HEK293 (cell line): ENCODE measurements around the gene NBPF3.
A peak's percentile ranks its signal among the peaks of the same experiment; 100 is the strongest.

ENCODE experiments used
- CTCF ChIA-PET: fragments of 350-600 bp; formaldehyde crosslinking; extraction: SDS; loops from one replicate; lab custom pipeline; 2021; ENCODE audit warnings: antibody characterized with exemption; lab: Yijun Ruan, JAX
- POLR2A ChIA-PET: fragments of 300-600 bp; formaldehyde crosslinking; extraction: SDS; loops from one replicate; lab custom pipeline; 2020; ENCODE audit warnings: antibody characterized with exemption, inconsistent platforms; lab: Yijun Ruan, JAX
- H3K27ac ChIP-seq: fragments of 200-500 bp; sonication (Bioruptor generic); 2 replicates; pipeline ENCODE4 v1.5.1; 2014; ENCODE audit warnings: low read depth, low read length, control low read depth, inconsistent platforms; ENCODE audit errors: extremely low read depth
- H3K36me3 ChIP-seq, 2 experiments: fragments of 200-500 bp in 1 of 2; sonication (Bioruptor generic) in 1 of 2; 1 replicate in 1 of 2; 2 replicates in 1 of 2; pipeline ENCODE4 v1.5.1; 2014 to 2017; ENCODE audit warnings: inconsistent platforms in 2 of 2, low read length in 2 of 2; ENCODE audit not compliant: control insufficient read depth in 2 of 2, insufficient read depth in 1 of 2
- H3K4me1 ChIP-seq: fragments of 200-500 bp; sonication (Bioruptor generic); 2 replicates; pipeline ENCODE4 v1.5.1; 2014; ENCODE audit warnings: mild to moderate bottlenecking, low read length, inconsistent platforms; ENCODE audit not compliant: control insufficient read depth, insufficient read depth
- H3K4me3 ChIP-seq: 2 replicates; pipeline ENCODE4 v1.5.1; 2011; ENCODE audit warnings: low read depth, mild to moderate bottlenecking, control low read depth, low read length, moderate library complexity
- H3K9me3 ChIP-seq: fragments of 200-500 bp; sonication (Bioruptor generic); 2 replicates; pipeline ENCODE4 v1.5.1; 2014; ENCODE audit warnings: low read depth, low read length, inconsistent platforms; ENCODE audit not compliant: control insufficient read depth, insufficient read depth
- EGR2 ChIP-seq: fragments of 450-650 bp; formaldehyde crosslinking; IDR thresholded peaks from 2 replicates; pipeline ENCODE4 v1.5.1; 2016; ENCODE audit warnings: low read depth, missing biosample characterization, missing genetic modification characterization
- HIC1 ChIP-seq: fragments of 450-650 bp; formaldehyde crosslinking; IDR thresholded peaks from 2 replicates; pipeline ENCODE4 v1.5.1; 2016; ENCODE audit warnings: missing biosample characterization, missing genetic modification characterization
- KLF1 ChIP-seq: fragments of 450-650 bp; formaldehyde crosslinking; IDR thresholded peaks from 2 replicates; pipeline ENCODE4 v1.5.1; 2016; ENCODE audit warnings: missing biosample characterization, missing genetic modification characterization
- PRDM1 ChIP-seq: fragments of 450-650 bp; formaldehyde crosslinking; IDR thresholded peaks from 2 replicates; pipeline ENCODE4; 2016; ENCODE audit warnings: missing biosample characterization, missing genetic modification characterization
- PRDM10 ChIP-seq: fragments of 450-650 bp; formaldehyde crosslinking; IDR thresholded peaks from 2 replicates; pipeline ENCODE4 v1.5.1; 2016; ENCODE audit warnings: missing biosample characterization, missing genetic modification characterization
- RBAK ChIP-seq: fragments of 450-650 bp; formaldehyde crosslinking; IDR thresholded peaks from 2 replicates; pipeline ENCODE4 v1.5.1; 2016; ENCODE audit warnings: missing biosample characterization, missing genetic modification characterization
- YY2 ChIP-seq: fragments of 450-650 bp; formaldehyde crosslinking; IDR thresholded peaks from 2 replicates; pipeline ENCODE4 v1.5.1; 2016; ENCODE audit warnings: missing biosample characterization, missing genetic modification characterization
- ZBTB48 ChIP-seq: fragments of 450-650 bp; formaldehyde crosslinking; IDR thresholded peaks from 2 replicates; pipeline ENCODE4 v1.5.1; 2016; ENCODE audit warnings: missing biosample characterization, missing genetic modification characterization
- ZBTB7A ChIP-seq: fragments of 450-650 bp; formaldehyde crosslinking; IDR thresholded peaks from 2 replicates; pipeline ENCODE4 v1.5.1; 2016; ENCODE audit warnings: low read depth, missing biosample characterization, missing genetic modification characterization
- ZNF510 ChIP-seq: fragments of 450-650 bp; formaldehyde crosslinking; IDR thresholded peaks from 2 replicates; pipeline ENCODE4 v1.5.1; 2018; ENCODE audit warnings: mild to moderate bottlenecking, missing genetic modification characterization, missing biosample characterization; ENCODE audit not compliant: insufficient replicate concordance
- ZNF544 ChIP-seq: fragments of 450-650 bp; formaldehyde crosslinking; IDR thresholded peaks from 2 replicates; pipeline ENCODE4 v1.5.0; 2017; ENCODE audit warnings: missing biosample characterization, missing genetic modification characterization
- ZNF561 ChIP-seq: fragments of 450-650 bp; IDR thresholded peaks from 2 replicates; pipeline ENCODE4 v1.5.1; 2018; ENCODE audit warnings: missing biosample characterization, missing genetic modification characterization, borderline replicate concordance
- ZNF596 ChIP-seq: fragments of 450-650 bp; IDR thresholded peaks from 2 replicates; pipeline ENCODE4 v1.5.0; 2018; ENCODE audit warnings: missing biosample characterization, mild to moderate bottlenecking, missing genetic modification characterization, moderate library complexity
- ZNF624 ChIP-seq: fragments of 450-650 bp; formaldehyde crosslinking; IDR thresholded peaks from 2 replicates; pipeline ENCODE4 v1.5.1; 2017; ENCODE audit warnings: missing biosample characterization, missing genetic modification characterization
- TF ChIP-seq, protein P1 (sequence below): fragments of 450-650 bp; formaldehyde crosslinking; optimal IDR thresholded peaks from 2 replicates; pipeline ENCODE3; 2016; ENCODE audit warnings: missing biosample characterization, mild to moderate bottlenecking, missing genetic modification characterization
- TF ChIP-seq, protein P2 (sequence below): fragments of 450-650 bp; formaldehyde crosslinking; IDR thresholded peaks from 2 replicates; pipeline ENCODE4 v1.5.1; 2016; ENCODE audit warnings: missing biosample characterization, missing genetic modification characterization
- TF ChIP-seq, protein P3 (sequence below): fragments of 450-650 bp; formaldehyde crosslinking; IDR thresholded peaks from 2 replicates; pipeline ENCODE4; 2016; ENCODE audit warnings: missing biosample characterization, missing genetic modification characterization

NBPF3 gene

DNA sequence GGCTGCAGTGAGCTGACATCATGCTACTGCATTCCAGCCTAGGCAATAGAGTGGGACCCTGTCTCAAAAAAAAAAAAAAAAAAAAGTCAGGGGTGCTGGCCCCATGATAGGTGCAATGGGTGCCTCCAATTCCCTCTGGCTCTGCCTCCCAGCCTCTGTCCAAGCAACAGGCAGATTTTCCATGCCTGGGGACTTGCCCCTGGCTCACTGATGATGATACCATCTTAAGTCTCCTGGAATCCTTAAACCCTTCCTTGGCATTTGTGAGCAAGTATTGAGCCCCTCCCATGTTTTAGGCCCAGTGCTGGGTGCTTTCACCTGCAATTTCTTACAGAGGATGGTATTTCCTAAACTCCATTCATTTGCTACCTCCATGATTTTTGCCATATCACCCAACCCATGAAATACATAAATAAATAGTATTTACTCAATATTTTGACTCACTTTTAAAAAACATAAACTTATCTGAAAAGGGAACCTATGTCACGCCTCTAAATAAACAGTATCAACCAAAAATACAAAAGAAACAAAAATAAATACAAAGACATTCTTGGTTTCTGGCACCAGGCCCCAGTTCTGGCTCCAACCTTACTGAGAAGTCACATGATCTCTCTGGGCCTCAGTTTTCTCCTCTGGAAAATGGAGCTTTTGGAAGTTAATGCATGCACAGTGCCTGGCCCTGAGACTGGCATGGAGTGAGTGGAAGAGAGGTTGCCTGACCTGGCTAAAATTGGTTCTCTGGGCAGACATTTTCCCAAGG lies 67.8 kb downstream of the NBPF3 start:
- POLR2A ChIA-PET: no interaction called here
- H3K27ac ChIP-seq: no peak overlapping the region
- no peaks in the 10 kb centered on the region for H3K9me3 ChIP-seq
- H3K4me3 ChIP-seq: no peak overlapping the region
- TF ChIP-seq PRDM10: no peak
- CTCF ChIA-PET: interaction anchor here (0.5 to 2.0 kb wide), 9 partner anchors 9 to 456 kb away, joined by 3 to 7 read pairs (median 3); no protein-coding TSS in a partner anchor
- no peaks in the 10 kb centered on the region for H3K36me3 ChIP-seq
- H3K4me1 ChIP-seq: no peaks in the 10 kb centered on the region

DNA sequence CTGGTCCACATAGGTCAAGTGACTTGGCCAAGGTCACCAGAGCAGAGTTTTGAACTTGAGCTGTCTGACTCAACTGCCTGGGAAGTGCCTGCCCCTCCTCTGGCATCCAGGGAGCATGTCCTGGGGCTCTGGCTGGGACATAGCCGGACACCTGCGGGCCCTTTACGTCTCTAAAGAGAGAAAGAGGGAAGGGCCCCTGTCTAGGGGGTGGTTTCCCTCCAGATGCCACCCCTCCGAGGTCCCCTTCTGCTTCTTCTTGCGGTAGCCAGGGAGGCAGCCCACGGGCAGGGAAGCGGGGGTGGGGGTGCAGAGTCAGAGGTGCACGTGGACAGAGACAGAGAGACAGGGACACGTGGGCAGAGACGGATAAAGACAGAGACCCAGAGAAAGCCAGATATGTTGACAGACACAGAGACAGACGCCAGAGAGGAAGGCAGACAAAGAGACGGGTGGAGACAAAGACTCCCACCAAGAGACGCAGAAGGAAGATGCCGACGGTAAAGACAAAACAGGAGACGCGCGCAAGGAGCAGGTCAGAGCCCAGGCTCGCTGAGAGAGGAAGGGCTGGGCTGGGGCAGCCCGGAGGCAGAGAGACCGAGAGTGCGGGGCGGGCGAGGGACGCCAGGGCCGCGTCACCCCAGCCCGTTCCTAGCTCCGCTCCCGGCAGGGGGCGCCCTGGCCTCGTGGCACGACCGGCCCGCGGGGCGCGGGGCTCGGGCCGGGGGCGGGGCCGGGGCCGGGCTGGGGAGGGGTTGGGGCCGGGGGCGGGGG lies 68.8 kb downstream of the NBPF3 start:
- H3K36me3 ChIP-seq: no peaks in the 10 kb centered on the region
- H3K4me1 ChIP-seq: no peaks in the 10 kb centered on the region
- no peak overlapping the region for H3K27ac ChIP-seq
- POLR2A ChIA-PET: no interaction called here
- H3K9me3 ChIP-seq: no peaks in the 10 kb centered on the region
- CTCF ChIA-PET: interaction anchor here (0.6 to 2.0 kb wide), 12 partner anchors 10 to 455 kb away, joined by 3 to 8 read pairs (median 4); no protein-coding TSS in a partner anchor
- H3K4me3 ChIP-seq: peak overlapping the region; percentile 7
- no peak for TF ChIP-seq ZBTB48 (tag by site-specific recombination)
- no peak for TF ChIP-seq PRDM1
- TF ChIP-seq ZNF510 (tag by site-specific recombination): no peak
- TF ChIP-seq HIC1 (tag by site-specific recombination): no peak
- no peak for TF ChIP-seq ZNF544 (tag by site-specific recombination)
- no peak for TF ChIP-seq ZNF624 (tag by site-specific recombination)
- no peak for TF ChIP-seq ZNF596 (tag by site-specific recombination)
- no peak for TF ChIP-seq YY2 (tag by site-specific recombination)
- 0 out of 2 replicates have a peak, but pooled peaks have one; percentile 46 for TF ChIP-seq ZBTB7A (tag by site-specific recombination)
- TF ChIP-seq, protein P1, sequence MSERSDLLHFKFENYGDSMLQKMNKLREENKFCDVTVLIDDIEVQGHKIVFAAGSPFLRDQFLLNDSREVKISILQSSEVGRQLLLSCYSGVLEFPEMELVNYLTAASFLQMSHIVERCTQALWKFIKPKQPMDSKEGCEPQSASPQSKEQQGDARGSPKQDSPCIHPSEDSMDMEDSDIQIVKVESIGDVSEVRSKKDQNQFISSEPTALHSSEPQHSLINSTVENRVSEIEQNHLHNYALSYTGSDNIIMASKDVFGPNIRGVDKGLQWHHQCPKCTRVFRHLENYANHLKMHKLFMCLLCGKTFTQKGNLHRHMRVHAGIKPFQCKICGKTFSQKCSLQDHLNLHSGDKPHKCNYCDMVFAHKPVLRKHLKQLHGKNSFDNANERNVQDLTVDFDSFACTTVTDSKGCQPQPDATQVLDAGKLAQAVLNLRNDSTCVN (tag by site-specific recombination): peak; percentile 35
- no peak for TF ChIP-seq KLF1 (tag by site-specific recombination)
- TF ChIP-seq, protein P2, sequence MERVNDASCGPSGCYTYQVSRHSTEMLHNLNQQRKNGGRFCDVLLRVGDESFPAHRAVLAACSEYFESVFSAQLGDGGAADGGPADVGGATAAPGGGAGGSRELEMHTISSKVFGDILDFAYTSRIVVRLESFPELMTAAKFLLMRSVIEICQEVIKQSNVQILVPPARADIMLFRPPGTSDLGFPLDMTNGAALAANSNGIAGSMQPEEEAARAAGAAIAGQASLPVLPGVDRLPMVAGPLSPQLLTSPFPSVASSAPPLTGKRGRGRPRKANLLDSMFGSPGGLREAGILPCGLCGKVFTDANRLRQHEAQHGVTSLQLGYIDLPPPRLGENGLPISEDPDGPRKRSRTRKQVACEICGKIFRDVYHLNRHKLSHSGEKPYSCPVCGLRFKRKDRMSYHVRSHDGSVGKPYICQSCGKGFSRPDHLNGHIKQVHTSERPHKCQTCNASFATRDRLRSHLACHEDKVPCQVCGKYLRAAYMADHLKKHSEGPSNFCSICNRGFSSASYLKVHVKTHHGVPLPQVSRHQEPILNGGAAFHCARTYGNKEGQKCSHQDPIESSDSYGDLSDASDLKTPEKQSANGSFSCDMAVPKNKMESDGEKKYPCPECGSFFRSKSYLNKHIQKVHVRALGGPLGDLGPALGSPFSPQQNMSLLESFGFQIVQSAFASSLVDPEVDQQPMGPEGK: peak; percentile 48; the same call in 1 of the 2 replicates
- TF ChIP-seq PRDM10: peak; percentile 41; the same call in 1 of the 2 replicates
- TF ChIP-seq, protein P3, sequence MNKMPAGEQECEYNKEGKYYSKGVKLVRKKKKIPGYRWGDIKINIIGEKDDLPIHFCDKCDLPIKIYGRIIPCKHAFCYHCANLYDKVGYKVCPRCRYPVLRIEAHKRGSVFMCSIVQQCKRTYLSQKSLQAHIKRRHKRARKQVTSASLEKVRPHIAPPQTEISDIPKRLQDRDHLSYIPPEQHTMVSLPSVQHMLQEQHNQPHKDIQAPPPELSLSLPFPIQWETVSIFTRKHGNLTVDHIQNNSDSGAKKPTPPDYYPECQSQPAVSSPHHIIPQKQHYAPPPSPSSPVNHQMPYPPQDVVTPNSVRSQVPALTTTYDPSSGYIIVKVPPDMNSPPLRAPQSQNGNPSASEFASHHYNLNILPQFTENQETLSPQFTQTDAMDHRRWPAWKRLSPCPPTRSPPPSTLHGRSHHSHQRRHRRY: no peak
- no peak for TF ChIP-seq ZNF561 (tag by site-specific recombination)
- TF ChIP-seq RBAK: no peak
- TF ChIP-seq EGR2 (tag by site-specific recombination): peak; percentile 69
